HepG2 (cell line): ENCODE measurements around the gene BICRA. TPM values are rescaled to one million over a fixed set of nuclear protein-coding genes. Genes with fewer than 3 reads are reported as not detected.

Experiments used
- ATF2 ChIP-seq: sonication (generic); formaldehyde crosslinking; IDR thresholded peaks from 2 replicates; pipeline ENCODE4 v1.4.0; 2020; ENCODE audit warnings: missing genetic modification reagents
- BORCS8-MEF2B ChIP-seq: sonication (generic); formaldehyde crosslinking; IDR thresholded peaks from 2 replicates; pipeline ENCODE4 v1.8.0; 2022; ENCODE audit warnings: mild to moderate bottlenecking, missing genetic modification reagents
- ETV5 ChIP-seq: IDR thresholded peaks from 2 replicates; pipeline ENCODE4 v1.6.1; 2018; ENCODE audit warnings: missing biosample characterization, missing genetic modification reagents, inconsistent platforms, borderline replicate concordance
- FOXC1 ChIP-seq: sonication (generic); formaldehyde crosslinking; IDR thresholded peaks from 2 replicates; pipeline ENCODE4 v1.8.0; 2022; ENCODE audit warnings: mild to moderate bottlenecking, missing genetic modification reagents, borderline replicate concordance
- HOXA9 ChIP-seq: sonication (generic); formaldehyde crosslinking; IDR thresholded peaks from 2 replicates; pipeline ENCODE4 v1.8.1; 2022; ENCODE audit warnings: missing genetic modification reagents, mild to moderate bottlenecking, moderate library complexity, borderline replicate concordance
- NPAS2 ChIP-seq: sonication (generic); formaldehyde crosslinking; IDR thresholded peaks from 2 replicates; pipeline ENCODE4 v1.8.0; 2022; ENCODE audit warnings: mild to moderate bottlenecking, missing genetic modification reagents, borderline replicate concordance
- NR2C2 ChIP-seq: sonication (generic); formaldehyde crosslinking; IDR thresholded peaks from 2 replicates; pipeline ENCODE4 v1.4.0; 2020; ENCODE audit warnings: missing genetic modification reagents, mild to moderate bottlenecking, moderate library complexity, borderline replicate concordance
- PLRG1 ChIP-seq: fragments of 450-650 bp; conservative IDR thresholded peaks from 2 replicates; pipeline ENCODE4 v1.6.1; 2016
- SALL1 ChIP-seq: sonication (generic); formaldehyde crosslinking; IDR thresholded peaks from 2 replicates; pipeline ENCODE4 v1.8.0; 2022; ENCODE audit warnings: mild to moderate bottlenecking, missing genetic modification reagents
- SMC3 ChIP-seq: IDR thresholded peaks from 2 replicates; pipeline ENCODE4 v1.6.1; 2011; ENCODE audit warnings: low read length, improper control_type of control experiment
- U2AF2 ChIP-seq: fragments of 200-400 bp; formaldehyde crosslinking; IDR thresholded peaks from 2 replicates; pipeline ENCODE4 v1.6.1; 2017; ENCODE audit warnings: low read depth, mild to moderate bottlenecking, low read length
- ZNF143 ChIP-seq: sonication (generic); formaldehyde crosslinking; IDR thresholded peaks from 2 replicates; pipeline ENCODE4 v1.4.0; 2020; ENCODE audit warnings: missing genetic modification reagents
- ZNF335 ChIP-seq: sonication (generic); formaldehyde crosslinking; IDR thresholded peaks from 2 replicates; pipeline ENCODE4 v1.4.0; 2020; ENCODE audit warnings: missing genetic modification reagents
- ZNF44 ChIP-seq: sonication (generic); formaldehyde crosslinking; IDR thresholded peaks from 2 replicates; pipeline ENCODE4 v1.5.1; 2020; ENCODE audit warnings: mild to moderate bottlenecking, missing genetic modification reagents
- polyA plus RNA-seq, 8 experiments: library from polyadenylated mRNA; depleted of rRNA in 3 of 8; stranded (reverse) in 7 of 8; unstranded in 1 of 8; fragments of >200 nt; fragmentation: Illumina TruSeq in 4 of 8; extraction: Trizol in 4 of 8; gene quantifications; 2 replicates each; pipeline versions ENCODE4 v1.2.1 to v1.2.3, GENCODE V29; 2011 to 2016; ENCODE audit warnings: low read depth in 4 of 8, missing spikeins in 1 of 8, mixed read lengths in 1 of 8; ENCODE audit not compliant: insufficient read depth in 1 of 8
- total RNA-seq, 5 experiments: library from RNA; depleted of rRNA; stranded (reverse); fragments of >200 nt; fragmentation: Illumina TruSeq; extraction: Trizol; gene quantifications; 2 replicates each; pipeline ENCODE4 v1.2.3, GENCODE V29; 2016; ENCODE audit warnings: low read depth in 1 of 5
- TF ChIP-seq, protein P1 (sequence below): sonication (generic); formaldehyde crosslinking; IDR thresholded peaks from 2 replicates; pipeline ENCODE4 v1.8.0; 2022; ENCODE audit warnings: mild to moderate bottlenecking, missing genetic modification reagents, borderline replicate concordance
- TF ChIP-seq, protein P2 (sequence below): IDR thresholded peaks from 2 replicates; pipeline ENCODE4 v1.4.0; 2020; ENCODE audit warnings: mild to moderate bottlenecking, missing genetic modification reagents

The BICRA gene
- total and polyA plus RNA-seq, 2 of the 13 experiments (the other 11 are each of a cell fraction or from before 2014, with no cell fraction given), result 0.55 to 0.71 TPM

DNA sequence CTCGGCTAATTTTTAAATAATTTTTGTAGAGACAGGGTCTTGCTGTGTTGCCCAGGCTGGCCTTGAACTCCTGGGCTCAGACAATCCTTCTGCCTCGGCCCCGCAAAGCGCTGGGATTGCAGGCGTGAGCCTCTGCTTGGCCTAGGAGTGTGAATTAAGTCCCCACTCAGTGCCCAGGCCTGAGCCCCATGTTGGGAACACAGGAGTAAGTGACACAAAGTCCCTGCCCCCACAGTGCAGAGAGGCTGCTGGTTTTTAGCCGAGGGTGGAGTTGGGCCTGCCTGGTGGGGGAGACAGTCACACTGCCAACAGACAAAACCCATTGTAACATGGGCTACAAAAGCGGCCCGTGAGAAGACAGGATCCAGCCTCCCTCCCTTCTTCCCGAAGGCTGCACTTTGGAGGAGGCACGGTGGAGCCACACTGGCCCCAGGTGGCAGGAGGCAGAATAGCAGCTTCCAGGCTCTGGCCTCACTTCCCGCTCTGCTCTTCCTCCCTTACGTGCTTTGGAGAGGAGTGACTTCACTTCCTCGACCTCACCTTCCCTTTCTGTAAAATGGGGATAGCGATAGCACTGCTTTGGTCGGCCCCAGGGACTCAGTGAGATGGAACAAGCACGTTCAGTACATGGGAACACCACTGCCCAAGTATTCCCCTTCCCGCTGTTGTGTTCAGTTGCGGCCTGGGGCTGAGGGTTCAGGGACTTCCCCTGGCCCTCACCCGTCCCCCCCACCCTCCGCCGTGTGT is 89.1 kb downstream of the BICRA start (continued):
- TF ChIP-seq ATF2 (CRISPR knock-in tag), result 0 out of 2 replicates have a peak, but pooled peaks have one; percentile 39
- TF ChIP-seq, protein P1, sequence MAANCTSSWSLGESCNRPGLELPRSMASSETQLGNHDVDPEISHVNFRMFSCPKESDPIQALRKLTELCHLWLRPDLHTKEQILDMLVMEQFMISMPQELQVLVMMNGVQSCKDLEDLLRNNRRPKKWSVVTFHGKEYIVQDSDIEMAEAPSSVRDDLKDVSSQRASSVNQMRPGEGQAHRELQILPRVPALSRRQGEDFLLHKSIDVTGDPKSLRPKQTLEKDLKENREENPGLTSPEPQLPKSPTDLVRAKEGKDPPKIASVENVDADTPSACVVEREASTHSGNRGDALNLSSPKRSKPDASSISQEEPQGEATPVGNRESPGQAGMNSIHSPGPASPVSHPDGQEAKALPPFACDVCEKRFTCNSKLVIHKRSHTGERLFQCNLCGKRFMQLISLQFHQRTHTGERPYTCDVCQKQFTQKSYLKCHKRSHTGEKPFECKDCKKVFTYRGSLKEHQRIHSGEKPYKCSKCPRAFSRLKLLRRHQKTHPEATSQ (CRISPR knock-in tag), result no peak
- TF ChIP-seq U2AF2, result no peak
- peak; percentile 30; the same call in 1 of the 2 replicates for TF ChIP-seq BORCS8-MEF2B (CRISPR knock-in tag)
- TF ChIP-seq, protein P2, sequence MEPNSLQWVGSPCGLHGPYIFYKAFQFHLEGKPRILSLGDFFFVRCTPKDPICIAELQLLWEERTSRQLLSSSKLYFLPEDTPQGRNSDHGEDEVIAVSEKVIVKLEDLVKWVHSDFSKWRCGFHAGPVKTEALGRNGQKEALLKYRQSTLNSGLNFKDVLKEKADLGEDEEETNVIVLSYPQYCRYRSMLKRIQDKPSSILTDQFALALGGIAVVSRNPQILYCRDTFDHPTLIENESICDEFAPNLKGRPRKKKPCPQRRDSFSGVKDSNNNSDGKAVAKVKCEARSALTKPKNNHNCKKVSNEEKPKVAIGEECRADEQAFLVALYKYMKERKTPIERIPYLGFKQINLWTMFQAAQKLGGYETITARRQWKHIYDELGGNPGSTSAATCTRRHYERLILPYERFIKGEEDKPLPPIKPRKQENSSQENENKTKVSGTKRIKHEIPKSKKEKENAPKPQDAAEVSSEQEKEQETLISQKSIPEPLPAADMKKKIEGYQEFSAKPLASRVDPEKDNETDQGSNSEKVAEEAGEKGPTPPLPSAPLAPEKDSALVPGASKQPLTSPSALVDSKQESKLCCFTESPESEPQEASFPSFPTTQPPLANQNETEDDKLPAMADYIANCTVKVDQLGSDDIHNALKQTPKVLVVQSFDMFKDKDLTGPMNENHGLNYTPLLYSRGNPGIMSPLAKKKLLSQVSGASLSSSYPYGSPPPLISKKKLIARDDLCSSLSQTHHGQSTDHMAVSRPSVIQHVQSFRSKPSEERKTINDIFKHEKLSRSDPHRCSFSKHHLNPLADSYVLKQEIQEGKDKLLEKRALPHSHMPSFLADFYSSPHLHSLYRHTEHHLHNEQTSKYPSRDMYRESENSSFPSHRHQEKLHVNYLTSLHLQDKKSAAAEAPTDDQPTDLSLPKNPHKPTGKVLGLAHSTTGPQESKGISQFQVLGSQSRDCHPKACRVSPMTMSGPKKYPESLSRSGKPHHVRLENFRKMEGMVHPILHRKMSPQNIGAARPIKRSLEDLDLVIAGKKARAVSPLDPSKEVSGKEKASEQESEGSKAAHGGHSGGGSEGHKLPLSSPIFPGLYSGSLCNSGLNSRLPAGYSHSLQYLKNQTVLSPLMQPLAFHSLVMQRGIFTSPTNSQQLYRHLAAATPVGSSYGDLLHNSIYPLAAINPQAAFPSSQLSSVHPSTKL, result no peak
- TF ChIP-seq ETV5 (CRISPR knock-in tag), result peak; percentile 39; the same call in 1 of the 2 replicates
- no peak for TF ChIP-seq ZNF143 (CRISPR knock-in tag)
- no peak for TF ChIP-seq PLRG1
- no peak for TF ChIP-seq NR2C2 (CRISPR knock-in tag)
- TF ChIP-seq FOXC1 (CRISPR knock-in tag), result peak; percentile 50; the same call in 1 of the 2 replicates
- TF ChIP-seq ZNF44 (CRISPR knock-in tag), result no peak
- no peak for TF ChIP-seq NPAS2 (CRISPR knock-in tag)
- TF ChIP-seq HOXA9 (CRISPR knock-in tag), result no peak
- TF ChIP-seq ZNF335, result peak; percentile 87
- peak; percentile 58; the same call in 1 of the 2 replicates for TF ChIP-seq SALL1 (CRISPR knock-in tag)
- peak; percentile 90 for TF ChIP-seq SMC3
